PC-3 (cell line): ENCODE results near the gene NBPF1.

ENCODE experiments used
- CTCF ChIP-seq: fragments of 300-600 bp; sonication (generic); conservative IDR thresholded peaks from 2 replicates; pipeline ENCODE4 v1.5.1; 2017; ENCODE audit warnings: antibody characterized with exemption, low read depth, mild to moderate bottlenecking, low read length
- EZH2 ChIP-seq: fragments of 300-600 bp; sonication (generic); IDR thresholded peaks from one replicate; pipeline ENCODE4 v1.6.1; 2017; ENCODE audit warnings: antibody characterized with exemption, mild to moderate bottlenecking, low read length; ENCODE audit not compliant: unreplicated experiment
- EZH2phosphoT487 ChIP-seq: fragments of 300-600 bp; sonication (generic); IDR thresholded peaks from 2 replicates; pipeline ENCODE4 v1.6.1; 2018; ENCODE audit warnings: mild to moderate bottlenecking, antibody characterized with exemption, low read length, borderline replicate concordance

- no peak for TF ChIP-seq CTCF
- no peak for TF ChIP-seq EZH2
- TF ChIP-seq EZH2phosphoT487, result no peak
Observed at GRCh38 chr1:16608838-16609560, 4.4 kb downstream of the NBPF1 start.
